Progenitor cell of endocrine pancreas (in vitro differentiated cells): ENCODE results near the gene RDH11. TPM values are rescaled to one million over a fixed set of nuclear protein-coding genes. Genes with fewer than 3 reads are reported as not detected.
"Not testable (repeated sequence)": the region's sequence is repeated elsewhere in the genome, so short reads cannot be mapped to it uniquely, and the experiment has no call there.

ENCODE experiments used
- DNase-seq: peaks from one replicate; pipeline ENCODE4 v3.0.0; 2021; ENCODE audit warnings: low spot score; ENCODE audit not compliant: unreplicated experiment
- H3K27ac Mint-ChIP-seq: 2 replicates; pipeline ENCODE4 v1.8.0; 2021; ENCODE audit warnings: mild to moderate bottlenecking, moderate library complexity, mixed read lengths
- H3K27me3 Mint-ChIP-seq: 2 replicates; pipeline ENCODE4 v1.8.0; 2021; ENCODE audit warnings: mixed read lengths
- H3K36me3 Mint-ChIP-seq: 2 replicates; pipeline ENCODE4 v1.8.0; 2022; ENCODE audit warnings: mixed read lengths; ENCODE audit not compliant: insufficient read depth
- H3K4me1 Mint-ChIP-seq: 2 replicates; pipeline ENCODE4 v1.8.0; 2021; ENCODE audit warnings: low read depth, mixed read lengths
- H3K4me3 Mint-ChIP-seq: 2 replicates; pipeline ENCODE4 v1.8.0; 2021; ENCODE audit warnings: low read depth, mild to moderate bottlenecking, moderate library complexity, mixed read lengths
- H3K9me3 Mint-ChIP-seq: 2 replicates; pipeline ENCODE4 v1.8.0; 2021; ENCODE audit warnings: low read depth, mixed read lengths
- total RNA-seq: library from RNA; stranded (reverse); gene quantifications from 2 replicates; pipeline ENCODE4 v1.2.1, GENCODE V29; 2021
- TF ChIP-seq, protein P1 (sequence below): fragments of 200-600 bp; sonication (generic); IDR thresholded peaks from one replicate; pipeline ENCODE4 v1.5.0; 2021; ENCODE audit warnings: antibody characterized with exemption, mild to moderate bottlenecking; ENCODE audit not compliant: unreplicated experiment

Gene RDH11
- total RNA-seq, 1 donor from 2014 or later, result 99.9 TPM

DNA sequence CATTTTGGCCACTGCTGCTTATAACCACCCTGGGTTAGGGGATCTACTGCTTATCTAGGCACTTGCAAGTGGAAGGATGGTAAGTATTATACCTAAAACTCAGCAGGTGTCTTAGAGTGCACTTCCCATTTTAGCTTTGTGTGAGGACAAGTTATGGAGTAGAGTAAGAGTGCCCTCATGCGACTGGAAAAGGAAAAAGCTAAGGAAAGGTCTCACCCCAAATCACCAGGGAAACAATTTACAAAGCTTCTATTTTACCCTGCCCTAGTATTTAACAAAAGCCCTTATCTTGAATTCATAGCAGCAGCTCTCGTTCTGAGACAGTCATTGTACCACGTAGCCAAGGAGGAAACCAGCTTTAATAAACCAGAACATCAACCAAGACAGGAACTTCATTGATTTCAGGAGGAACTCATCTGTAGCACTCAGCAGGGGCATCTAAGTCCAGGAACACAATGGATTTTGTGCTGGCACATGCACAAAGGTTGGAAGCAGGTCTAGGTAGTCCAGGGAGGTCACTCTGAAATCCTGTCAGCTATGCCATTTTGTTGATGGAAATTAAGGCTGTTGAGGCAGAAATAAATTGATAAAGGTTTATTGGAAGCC, 9.0 kb upstream of the RDH11 start:
- H3K9me3 Mint-ChIP-seq, result no peaks in the 10 kb centered on the region
- no peak overlapping the region for H3K27ac Mint-ChIP-seq
- no peak for DNase-seq
- no peaks in the 10 kb centered on the region for H3K27me3 Mint-ChIP-seq
- H3K4me3 Mint-ChIP-seq, result no peak overlapping the region
- H3K36me3 Mint-ChIP-seq, result no peaks in the 10 kb centered on the region
- TF ChIP-seq, protein P1, sequence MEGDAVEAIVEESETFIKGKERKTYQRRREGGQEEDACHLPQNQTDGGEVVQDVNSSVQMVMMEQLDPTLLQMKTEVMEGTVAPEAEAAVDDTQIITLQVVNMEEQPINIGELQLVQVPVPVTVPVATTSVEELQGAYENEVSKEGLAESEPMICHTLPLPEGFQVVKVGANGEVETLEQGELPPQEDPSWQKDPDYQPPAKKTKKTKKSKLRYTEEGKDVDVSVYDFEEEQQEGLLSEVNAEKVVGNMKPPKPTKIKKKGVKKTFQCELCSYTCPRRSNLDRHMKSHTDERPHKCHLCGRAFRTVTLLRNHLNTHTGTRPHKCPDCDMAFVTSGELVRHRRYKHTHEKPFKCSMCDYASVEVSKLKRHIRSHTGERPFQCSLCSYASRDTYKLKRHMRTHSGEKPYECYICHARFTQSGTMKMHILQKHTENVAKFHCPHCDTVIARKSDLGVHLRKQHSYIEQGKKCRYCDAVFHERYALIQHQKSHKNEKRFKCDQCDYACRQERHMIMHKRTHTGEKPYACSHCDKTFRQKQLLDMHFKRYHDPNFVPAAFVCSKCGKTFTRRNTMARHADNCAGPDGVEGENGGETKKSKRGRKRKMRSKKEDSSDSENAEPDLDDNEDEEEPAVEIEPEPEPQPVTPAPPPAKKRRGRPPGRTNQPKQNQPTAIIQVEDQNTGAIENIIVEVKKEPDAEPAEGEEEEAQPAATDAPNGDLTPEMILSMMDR, result peak; percentile 70
- peaks cover 5% of the 10 kb centered on the region for H3K4me1 Mint-ChIP-seq

DNA sequence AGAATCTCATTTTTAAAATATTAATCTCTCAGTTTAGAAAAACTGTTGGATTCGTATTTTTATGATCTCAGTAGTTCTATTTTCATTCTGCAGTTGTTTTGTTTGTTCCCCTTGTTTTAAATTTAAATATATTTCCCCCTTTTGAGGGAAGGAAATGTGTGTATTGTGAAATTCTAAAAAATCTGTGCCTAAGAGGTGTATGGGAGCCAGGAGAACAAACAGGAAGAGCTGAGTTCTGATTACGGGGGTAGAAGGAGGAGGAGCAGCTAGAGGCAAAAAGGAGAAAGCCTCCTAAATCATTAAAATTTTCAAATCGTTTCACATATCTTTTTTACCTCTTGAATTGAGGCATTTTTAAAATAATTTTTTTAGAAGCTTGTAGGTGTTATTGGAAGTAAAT, 8.4 kb upstream of the RDH11 start:
- TF ChIP-seq, protein P1, result no peak
- Mint-ChIP-seq H3K9me3 (no peaks in the 10 kb centered on the region), H3K36me3 (no peaks in the 10 kb centered on the region), H3K27ac (no peak overlapping the region), H3K27me3 (no peaks in the 10 kb centered on the region), H3K4me1 (peaks cover 5% of the 10 kb centered on the region), H3K4me3 (no peak overlapping the region)
- no peak for DNase-seq

DNA sequence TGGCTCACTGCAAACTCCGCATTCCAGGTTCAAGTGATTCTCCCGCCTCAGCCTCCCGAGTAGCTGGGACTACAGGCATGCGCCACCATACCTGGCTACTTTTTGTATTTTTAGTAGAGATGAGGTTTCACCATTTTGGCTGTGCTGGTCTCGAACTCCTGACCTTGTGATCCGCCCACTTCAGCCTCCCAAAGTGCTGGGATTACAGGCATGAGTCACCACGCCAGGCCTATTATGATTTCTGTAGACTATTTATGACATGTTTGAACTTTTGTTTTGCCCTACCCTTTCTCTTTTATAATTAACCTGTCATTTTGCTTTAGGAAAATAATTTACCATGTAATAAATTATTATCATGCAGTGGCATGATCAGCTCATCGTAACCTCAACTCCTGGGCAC, 5.9 kb upstream of the RDH11 start, which contains the start of gene RDH12:
Gene RDH12 (plus strand): TSS at position 395 of the 400 bp plus-strand sequence. CDS start 20,757 bp downstream, outside the sequence.
- not testable (repeated sequence) for H3K9me3 Mint-ChIP-seq

DNA sequence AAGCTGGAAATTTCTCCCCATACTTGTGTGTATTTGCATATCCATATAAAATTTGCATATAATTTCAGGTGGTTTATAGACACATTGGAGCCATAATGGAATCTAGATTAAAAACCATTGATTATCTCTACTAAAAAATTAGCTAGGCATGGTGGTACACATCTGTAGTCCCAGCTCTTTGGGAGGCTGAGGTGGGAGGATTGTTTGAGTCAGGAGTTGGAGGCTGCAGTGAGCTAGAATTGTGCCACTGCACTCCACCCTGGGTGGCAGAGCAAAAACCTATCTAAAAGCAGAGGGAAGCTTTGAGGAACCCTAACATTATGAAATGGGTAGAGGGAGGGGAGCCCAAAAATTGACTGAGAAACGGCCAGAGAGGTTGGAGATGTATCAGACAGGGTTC, 2.6 kb upstream of the RDH11 start:
- no peak for DNase-seq
- Mint-ChIP-seq H3K27ac (no peak overlapping the region), H3K4me3 (no peak overlapping the region), H3K9me3 (no peaks in the 10 kb centered on the region), H3K36me3 (no peaks in the 10 kb centered on the region), H3K27me3 (peaks cover 2% of the 10 kb centered on the region), H3K4me1 (peaks cover 12% of the 10 kb centered on the region)
- TF ChIP-seq, protein P1, result no peak

More for the DNA sequence above, 5.9 kb upstream of the RDH11 start, which contains the start of gene RDH12:
- H3K27ac Mint-ChIP-seq, H3K4me3 Mint-ChIP-seq, H3K27me3 Mint-ChIP-seq, H3K4me1 Mint-ChIP-seq, H3K36me3 Mint-ChIP-seq, DNase-seq: not testable (repeated sequence)

DNA sequence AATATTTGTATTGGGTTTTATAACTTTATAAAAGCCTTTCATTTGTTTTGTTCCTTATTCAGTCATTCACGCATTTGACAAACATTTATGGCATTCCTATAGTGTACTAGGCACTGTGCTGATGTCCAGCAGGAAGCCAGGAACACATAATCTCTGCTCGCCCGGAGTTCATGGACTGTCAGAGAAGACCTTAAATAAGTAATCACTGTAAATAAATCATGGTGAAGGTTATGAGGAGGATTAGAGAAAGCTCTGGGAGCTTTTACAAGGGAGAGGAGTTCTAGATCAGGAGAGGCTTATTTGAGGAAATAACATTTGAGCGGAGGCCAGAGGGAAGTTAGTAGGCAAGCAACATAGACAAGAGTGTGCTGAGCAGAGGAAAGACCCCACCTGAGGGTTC, 1.4 kb upstream of the RDH11 start:
- TF ChIP-seq, protein P1, result no peak
- peaks cover 2% of the 10 kb centered on the region for H3K36me3 Mint-ChIP-seq
- H3K27me3 Mint-ChIP-seq, result peaks cover 2% of the 10 kb centered on the region
- no peak overlapping the region for H3K4me3 Mint-ChIP-seq
- no peak overlapping the region for H3K27ac Mint-ChIP-seq
- peaks cover 17% of the 10 kb centered on the region for H3K4me1 Mint-ChIP-seq
- no peaks in the 10 kb centered on the region for H3K9me3 Mint-ChIP-seq
- no peak for DNase-seq

DNA sequence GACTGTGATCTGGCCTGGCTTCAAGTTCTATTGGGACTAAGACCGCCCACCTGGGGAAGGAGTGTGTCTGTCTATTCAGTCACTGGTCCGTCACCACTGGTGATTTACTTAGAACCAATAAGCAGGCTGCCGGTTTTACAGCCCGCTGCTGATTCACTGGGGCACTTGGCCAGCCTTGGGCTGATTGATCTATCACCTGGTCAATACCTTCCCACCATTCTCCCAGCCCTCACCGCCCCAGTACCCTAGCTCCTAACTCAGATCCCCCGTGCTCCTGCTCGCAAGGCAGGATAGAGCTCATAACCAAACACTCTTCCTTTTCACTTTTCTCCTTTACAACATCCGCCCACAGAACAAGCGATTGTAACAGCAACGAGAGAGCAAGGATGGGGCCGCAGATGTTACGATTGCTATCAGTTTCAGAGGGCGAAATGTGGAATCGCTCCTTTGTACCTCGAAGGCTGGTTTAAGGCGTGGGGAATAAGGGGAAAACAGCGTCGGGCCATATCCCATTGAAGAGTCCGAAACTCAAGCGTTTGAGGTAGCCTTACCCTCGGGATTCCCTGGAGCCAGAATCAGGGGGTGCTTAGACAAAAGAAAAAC, 672 bp downstream of the RDH11 start:
- TF ChIP-seq, protein P1, result no peak
- Mint-ChIP-seq H3K27ac (peak overlapping the region; percentile 97), H3K27me3 (peaks cover 2% of the 10 kb centered on the region), H3K36me3 (peaks cover 9% of the 10 kb centered on the region), H3K4me1 (peaks cover 17% of the 10 kb centered on the region), H3K4me3 (peak overlapping the region; percentile 95), H3K9me3 (no peaks in the 10 kb centered on the region)
- peak; percentile 62 for DNase-seq
